GM18909 (cell line): Measurements from ENCODE around the gene CNNM4.
A peak's percentile ranks its signal among the peaks of the same experiment; 100 is the strongest.

Experiments
- ATAC-seq: cut with Tn5 transposase; IDR thresholded peaks from one replicate; pipeline ENCODE4 v1.9.1; 2021; ENCODE audit warnings: mild to moderate bottlenecking; ENCODE audit not compliant: unreplicated experiment, poor library complexity

CNNM4 gene

GRCh38 chr2:96809216-96809882 is 48.6 kb downstream of the CNNM4 start:
- ATAC-seq = no peak

GRCh38 chr2:96809951-96810782 is 49.5 kb downstream of the CNNM4 start:
- ATAC-seq = no peak

- ATAC-seq = no peak
Measured at GRCh38 chr2:96810783-96811192, 50.1 kb downstream of the CNNM4 start.

GRCh38 chr2:96811917-96812316 is 51.2 kb downstream of the CNNM4 start:
- ATAC-seq = no peak

GRCh38 chr2:96813656-96814055 is 53.0 kb downstream of the CNNM4 start:
- no peak for ATAC-seq

GRCh38 chr2:96815326-96816126 is 54.8 kb downstream of the CNNM4 start:
- peak; percentile 11 for ATAC-seq

- peak; percentile 88 for ATAC-seq
Measured at GRCh38 chr2:96816127-96816835, 55.6 kb downstream of the CNNM4 start, which contains the start of gene CNNM3. Gene CNNM3 (plus strand): TSS chr2:96816268. CDS start chr2:96816278, 10 bp downstream.

GRCh38 chr2:96816836-96817702 is 56.4 kb downstream of the CNNM4 start:
- peak; percentile 0 for ATAC-seq

- ATAC-seq = no peak
Measured at GRCh38 chr2:96817882-96818281, 57.2 kb downstream of the CNNM4 start.

GRCh38 chr2:96819128-96819875 is 58.6 kb downstream of the CNNM4 start:
- ATAC-seq = no peak

- ATAC-seq = no peak
Measured at GRCh38 chr2:96819876-96820511, 59.3 kb downstream of the CNNM4 start.

- ATAC-seq = no peak
Measured at GRCh38 chr2:96821113-96821675, 60.5 kb downstream of the CNNM4 start.

GRCh38 chr2:96822786-96823185 is 62.1 kb downstream of the CNNM4 start:
- no peak for ATAC-seq

GRCh38 chr2:96823198-96823597 is 62.5 kb downstream of the CNNM4 start:
- ATAC-seq = no peak

- ATAC-seq = no peak
Measured at GRCh38 chr2:96824079-96824870, 63.6 kb downstream of the CNNM4 start.

GRCh38 chr2:96825057-96825456 is 64.4 kb downstream of the CNNM4 start:
- ATAC-seq = no peak
